WTC11 (cell line): ENCODE results near the gene SPATA13.

Experiments
- IRF2 ChIP-seq: sonication (generic); formaldehyde crosslinking; IDR thresholded peaks from 2 replicates; pipeline ENCODE4 v1.8.0; 2022; ENCODE audit warnings: low read depth, missing genetic modification reagents, borderline replicate concordance
- JUN ChIP-seq: sonication (generic); formaldehyde crosslinking; IDR thresholded peaks from 2 replicates; pipeline ENCODE4 v1.8.0; 2023; ENCODE audit warnings: mild to moderate bottlenecking, missing genetic modification reagents
- NR2C2 ChIP-seq: sonication (generic); formaldehyde crosslinking; IDR thresholded peaks from 2 replicates; pipeline ENCODE4 v1.8.0; 2022; ENCODE audit warnings: mild to moderate bottlenecking, missing genetic modification reagents
- SP1 ChIP-seq: sonication (generic); formaldehyde crosslinking; conservative IDR thresholded peaks from 2 replicates; pipeline ENCODE4 v1.8.1; 2022; ENCODE audit warnings: missing genetic modification reagents
- ZNF263 ChIP-seq: sonication (generic); formaldehyde crosslinking; IDR thresholded peaks from 2 replicates; pipeline ENCODE4 v1.8.1; 2022; ENCODE audit warnings: low read depth, mild to moderate bottlenecking, moderate library complexity, missing genetic modification reagents
- TF ChIP-seq, protein P1 (sequence below): fragments of 200-600 bp; IDR thresholded peaks from 2 replicates; pipeline ENCODE4 v1.8.0; 2022; ENCODE audit warnings: antibody characterized with exemption
- TF ChIP-seq, protein P2 (sequence below): sonication (generic); formaldehyde crosslinking; IDR thresholded peaks from 2 replicates; pipeline ENCODE4 v1.8.1; 2023; ENCODE audit warnings: mild to moderate bottlenecking, missing genetic modification reagents

DNA sequence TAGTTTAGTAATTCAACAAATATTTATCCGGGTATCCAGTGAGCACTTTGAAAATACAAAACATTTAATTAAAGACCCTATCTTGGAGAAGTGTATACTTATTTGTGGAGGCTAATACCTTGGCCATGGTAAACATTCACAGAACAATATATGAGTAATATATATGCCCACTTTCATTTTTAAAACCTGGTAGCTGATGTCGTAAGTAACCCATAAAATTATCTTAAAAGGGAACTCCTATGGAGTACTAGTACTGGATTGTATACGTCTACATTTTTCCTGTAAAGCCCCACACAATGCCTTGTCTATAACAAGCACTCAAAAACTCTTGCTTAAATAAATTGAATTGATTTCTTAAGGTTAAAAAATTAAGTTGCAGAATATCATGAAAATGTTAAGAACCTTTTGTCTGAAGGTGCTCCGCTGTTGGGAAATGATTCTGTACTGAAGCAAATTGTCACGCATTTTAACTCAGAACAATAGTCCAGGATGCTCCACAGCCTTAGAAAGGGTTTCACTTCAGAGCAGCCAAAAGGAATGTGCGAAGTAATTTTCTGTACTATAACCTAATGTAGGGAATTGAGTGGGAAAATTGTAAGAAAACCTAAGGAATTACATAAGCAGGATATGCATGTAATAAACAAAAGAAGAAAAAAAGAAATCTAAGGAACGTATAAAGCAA is 90.0 kb downstream of the SPATA13 start:
- TF ChIP-seq, protein P1, sequence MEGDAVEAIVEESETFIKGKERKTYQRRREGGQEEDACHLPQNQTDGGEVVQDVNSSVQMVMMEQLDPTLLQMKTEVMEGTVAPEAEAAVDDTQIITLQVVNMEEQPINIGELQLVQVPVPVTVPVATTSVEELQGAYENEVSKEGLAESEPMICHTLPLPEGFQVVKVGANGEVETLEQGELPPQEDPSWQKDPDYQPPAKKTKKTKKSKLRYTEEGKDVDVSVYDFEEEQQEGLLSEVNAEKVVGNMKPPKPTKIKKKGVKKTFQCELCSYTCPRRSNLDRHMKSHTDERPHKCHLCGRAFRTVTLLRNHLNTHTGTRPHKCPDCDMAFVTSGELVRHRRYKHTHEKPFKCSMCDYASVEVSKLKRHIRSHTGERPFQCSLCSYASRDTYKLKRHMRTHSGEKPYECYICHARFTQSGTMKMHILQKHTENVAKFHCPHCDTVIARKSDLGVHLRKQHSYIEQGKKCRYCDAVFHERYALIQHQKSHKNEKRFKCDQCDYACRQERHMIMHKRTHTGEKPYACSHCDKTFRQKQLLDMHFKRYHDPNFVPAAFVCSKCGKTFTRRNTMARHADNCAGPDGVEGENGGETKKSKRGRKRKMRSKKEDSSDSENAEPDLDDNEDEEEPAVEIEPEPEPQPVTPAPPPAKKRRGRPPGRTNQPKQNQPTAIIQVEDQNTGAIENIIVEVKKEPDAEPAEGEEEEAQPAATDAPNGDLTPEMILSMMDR, result no peak
- TF ChIP-seq ZNF263 (CRISPR knock-in tag), result no peak
- TF ChIP-seq, protein P2, sequence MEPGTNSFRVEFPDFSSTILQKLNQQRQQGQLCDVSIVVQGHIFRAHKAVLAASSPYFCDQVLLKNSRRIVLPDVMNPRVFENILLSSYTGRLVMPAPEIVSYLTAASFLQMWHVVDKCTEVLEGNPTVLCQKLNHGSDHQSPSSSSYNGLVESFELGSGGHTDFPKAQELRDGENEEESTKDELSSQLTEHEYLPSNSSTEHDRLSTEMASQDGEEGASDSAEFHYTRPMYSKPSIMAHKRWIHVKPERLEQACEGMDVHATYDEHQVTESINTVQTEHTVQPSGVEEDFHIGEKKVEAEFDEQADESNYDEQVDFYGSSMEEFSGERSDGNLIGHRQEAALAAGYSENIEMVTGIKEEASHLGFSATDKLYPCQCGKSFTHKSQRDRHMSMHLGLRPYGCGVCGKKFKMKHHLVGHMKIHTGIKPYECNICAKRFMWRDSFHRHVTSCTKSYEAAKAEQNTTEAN (CRISPR knock-in tag), result no peak
- no peak for TF ChIP-seq IRF2 (CRISPR knock-in tag)
- no peak for TF ChIP-seq SP1 (CRISPR knock-in tag)
- no peak for TF ChIP-seq JUN (CRISPR knock-in tag)
- TF ChIP-seq NR2C2 (CRISPR knock-in tag), result no peak
